Sigmoid colon (tissue), 3 donors: ENCODE measurements around the gene RNF13.

ENCODE experiments used
- CTCF ChIP-seq, 4 experiments: fragments of 450-650 bp in 3 of 4; fragments of 200-600 bp in 1 of 4; IDR thresholded peaks; one replicate each; pipeline ENCODE4 v1.5.1; 2016 to 2019; ENCODE audit warnings: antibody characterized with exemption in 4 of 4, mild to moderate bottlenecking in 3 of 4, moderate library complexity in 2 of 4
- POLR2A ChIP-seq, 2 donors: fragments of 450-650 bp; IDR thresholded peaks; one replicate each; pipeline ENCODE4 v1.6.1; 2016; ENCODE audit warnings: antibody characterized with exemption in 2 of 2, mild to moderate bottlenecking in 2 of 2, moderate library complexity in 2 of 2

DNA sequence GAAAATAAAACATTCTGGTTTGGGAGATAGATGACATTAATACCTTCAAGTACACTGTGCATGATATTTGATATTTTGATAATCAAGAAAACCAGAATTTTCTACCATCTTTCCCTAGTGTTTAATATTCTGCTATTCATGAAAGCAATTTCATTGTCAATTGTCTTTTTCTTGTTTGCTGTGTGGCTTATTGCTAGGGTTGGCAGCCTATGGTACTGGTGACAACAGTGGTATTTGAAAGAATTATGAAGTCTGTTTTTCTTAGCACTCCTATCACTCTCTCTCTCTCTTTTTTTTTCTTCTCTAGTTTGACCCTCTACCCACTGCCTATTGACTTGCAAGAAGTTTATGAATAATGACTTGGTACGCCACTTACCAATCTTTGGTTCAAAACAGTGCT is 15.4 kb downstream of the RNF13 start:
- TF ChIP-seq CTCF (IDR thresholded peaks at IDR 0.05) (no peak), POLR2A (IDR thresholded peaks at IDR 0.05) (no peak)
